ENCODE data around the gene NFIB.

NFIB gene

DNA sequence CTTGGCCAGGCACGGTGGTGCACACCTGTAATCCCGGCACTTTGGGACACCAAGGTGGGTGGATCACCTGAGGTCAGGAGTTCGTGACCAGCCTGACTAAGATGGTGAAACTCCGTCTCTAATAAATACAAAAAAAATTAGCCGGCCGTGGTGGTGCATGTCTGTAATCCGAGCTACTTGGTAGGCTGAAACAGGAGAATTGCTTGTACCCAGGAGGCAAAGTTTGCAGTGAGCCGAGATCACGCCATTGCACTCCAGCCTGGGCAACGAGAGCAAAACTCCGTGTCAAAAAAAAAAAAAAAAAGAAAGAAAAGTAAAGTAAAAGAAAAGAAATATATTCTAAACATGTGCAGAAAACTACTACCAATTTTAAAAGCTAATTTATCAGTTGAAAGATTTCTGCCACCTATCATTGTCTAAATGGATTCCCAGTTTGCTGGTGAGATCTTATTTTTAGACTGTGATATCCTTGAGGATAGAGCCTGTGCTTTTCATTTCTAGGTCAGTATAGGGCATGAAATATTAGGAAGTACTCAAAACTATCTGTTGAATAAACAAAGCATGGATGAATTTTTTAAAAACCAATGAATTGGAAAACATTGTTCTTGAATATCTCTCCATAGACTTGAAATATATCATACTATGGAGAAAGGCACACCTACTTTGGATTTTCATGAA, 86.9 kb downstream of the NFIB start:
- no peaks in the 10 kb centered on the region for H3K36me3 ChIP-seq
- H3K4me3 ChIP-seq (ENCODE audit: low read depth, low read length): no peak overlapping the region
- TF ChIP-seq, protein P1, sequence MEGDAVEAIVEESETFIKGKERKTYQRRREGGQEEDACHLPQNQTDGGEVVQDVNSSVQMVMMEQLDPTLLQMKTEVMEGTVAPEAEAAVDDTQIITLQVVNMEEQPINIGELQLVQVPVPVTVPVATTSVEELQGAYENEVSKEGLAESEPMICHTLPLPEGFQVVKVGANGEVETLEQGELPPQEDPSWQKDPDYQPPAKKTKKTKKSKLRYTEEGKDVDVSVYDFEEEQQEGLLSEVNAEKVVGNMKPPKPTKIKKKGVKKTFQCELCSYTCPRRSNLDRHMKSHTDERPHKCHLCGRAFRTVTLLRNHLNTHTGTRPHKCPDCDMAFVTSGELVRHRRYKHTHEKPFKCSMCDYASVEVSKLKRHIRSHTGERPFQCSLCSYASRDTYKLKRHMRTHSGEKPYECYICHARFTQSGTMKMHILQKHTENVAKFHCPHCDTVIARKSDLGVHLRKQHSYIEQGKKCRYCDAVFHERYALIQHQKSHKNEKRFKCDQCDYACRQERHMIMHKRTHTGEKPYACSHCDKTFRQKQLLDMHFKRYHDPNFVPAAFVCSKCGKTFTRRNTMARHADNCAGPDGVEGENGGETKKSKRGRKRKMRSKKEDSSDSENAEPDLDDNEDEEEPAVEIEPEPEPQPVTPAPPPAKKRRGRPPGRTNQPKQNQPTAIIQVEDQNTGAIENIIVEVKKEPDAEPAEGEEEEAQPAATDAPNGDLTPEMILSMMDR (IDR thresholded peaks at IDR 0.05; ENCODE audit: low read depth, low read length): no peak
- no peak overlapping the region for H3K27ac ChIP-seq
- no peaks in the 10 kb centered on the region for H3K27me3 ChIP-seq (ENCODE audit: insufficient read depth, low read depth, severe bottlenecking)
- DNase-seq: no peak
- no peaks in the 10 kb centered on the region for H3K9me3 ChIP-seq (ENCODE audit: severe bottlenecking)

DNA sequence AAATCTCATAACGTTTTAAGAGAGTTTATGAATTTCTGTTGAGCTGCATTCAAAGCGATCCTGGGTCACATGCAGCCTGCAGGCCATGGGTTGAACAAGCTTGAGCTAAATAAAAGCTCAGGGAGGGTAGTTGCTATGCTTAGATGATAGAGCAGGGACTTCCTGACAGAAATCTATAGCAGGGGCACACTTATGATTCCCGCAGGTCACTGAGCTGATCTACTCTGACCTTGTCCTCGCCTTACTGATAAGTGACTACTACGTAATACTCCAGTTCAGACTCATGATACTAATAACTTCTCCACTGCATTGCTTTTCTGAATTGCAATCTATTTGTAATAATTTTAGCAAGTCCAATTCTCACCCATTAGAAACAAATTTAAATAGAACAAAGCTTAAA, 90.9 kb downstream of the NFIB start:
- H3K27me3 ChIP-seq (ENCODE audit: insufficient read depth, low read depth, severe bottlenecking): no peaks in the 10 kb centered on the region
- H3K4me3 ChIP-seq (ENCODE audit: low read depth, low read length): no peak overlapping the region
- TF ChIP-seq, protein P1 (IDR thresholded peaks at IDR 0.05; ENCODE audit: low read depth, low read length): no peak
- no peaks in the 10 kb centered on the region for H3K9me3 ChIP-seq (ENCODE audit: severe bottlenecking)
- no peaks in the 10 kb centered on the region for H3K36me3 ChIP-seq
- H3K27ac ChIP-seq: no peak overlapping the region
- no peak for DNase-seq

DNA sequence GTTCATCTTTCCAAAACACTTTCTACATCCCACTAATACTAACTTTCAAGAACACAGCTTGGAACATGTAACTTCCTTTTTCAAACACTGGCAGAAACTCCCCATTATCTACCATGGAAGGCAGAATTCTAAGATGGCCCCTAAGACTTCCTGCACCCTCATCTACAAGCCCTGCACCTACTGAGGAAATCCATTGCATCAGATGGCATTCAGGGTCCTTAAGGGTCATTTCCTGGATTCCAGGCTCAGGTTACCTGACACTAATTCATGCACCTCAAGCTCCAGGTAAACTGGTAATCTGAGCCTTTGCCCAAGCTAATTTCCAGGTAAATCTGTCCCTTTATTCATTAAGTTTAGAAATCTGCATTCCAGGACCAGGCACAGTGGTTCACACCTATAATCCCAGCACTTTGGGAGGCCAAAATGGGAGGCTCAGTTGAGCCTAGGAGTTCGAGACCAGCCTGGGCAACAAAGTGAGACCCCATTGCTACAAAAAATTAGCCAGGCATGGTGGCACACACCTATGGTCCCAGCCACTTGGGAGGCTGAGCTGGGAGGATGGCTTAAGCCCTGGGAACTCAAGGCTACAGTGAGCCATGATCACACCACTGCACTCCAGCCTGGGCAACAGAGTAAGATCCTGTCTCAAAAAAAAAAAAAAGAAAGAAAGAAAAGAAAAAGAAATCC, 91.6 kb downstream of the NFIB start:
- TF ChIP-seq, protein P1 (IDR thresholded peaks at IDR 0.05; ENCODE audit: low read depth, low read length): no peak

DNA sequence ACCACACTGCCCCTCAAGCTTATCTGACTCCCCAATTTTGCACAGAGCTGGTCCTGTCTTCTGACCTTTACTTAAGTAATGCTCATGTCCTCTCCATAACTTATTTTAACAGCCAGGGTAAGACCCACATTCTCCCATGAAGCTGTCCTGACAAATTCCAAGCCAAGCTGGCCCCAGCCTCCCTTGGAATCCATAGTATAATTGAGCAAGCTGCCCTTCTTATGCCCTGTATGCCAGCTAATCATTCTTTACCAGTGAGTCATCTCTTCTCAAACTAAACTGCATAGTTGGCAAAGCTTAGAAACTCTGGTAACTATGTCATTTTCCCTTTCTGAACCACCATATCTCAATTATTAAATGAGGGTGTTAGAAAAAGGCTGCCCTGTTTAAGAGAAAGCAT, 92.4 kb downstream of the NFIB start:
- DNase-seq: no peak
- Histone ChIP-seq H3K27ac (no peak overlapping the region), H3K27me3 (ENCODE audit: insufficient read depth, low read depth, severe bottlenecking) (no peaks in the 10 kb centered on the region), H3K4me3 (ENCODE audit: low read depth, low read length) (no peak overlapping the region), H3K36me3 (no peaks in the 10 kb centered on the region), H3K9me3 (ENCODE audit: severe bottlenecking) (no peaks in the 10 kb centered on the region)
- TF ChIP-seq, protein P1 (IDR thresholded peaks at IDR 0.05; ENCODE audit: low read depth, low read length): no peak

More for the DNA sequence above, 91.6 kb downstream of the NFIB start:
- Histone ChIP-seq H3K9me3 (ENCODE audit: severe bottlenecking) (no peaks in the 10 kb centered on the region), H3K27me3 (ENCODE audit: insufficient read depth, low read depth, severe bottlenecking) (no peaks in the 10 kb centered on the region), H3K36me3 (no peaks in the 10 kb centered on the region), H3K27ac (no peak overlapping the region), H3K4me3 (ENCODE audit: low read depth, low read length) (no peak overlapping the region)
- no peak for DNase-seq

DNA sequence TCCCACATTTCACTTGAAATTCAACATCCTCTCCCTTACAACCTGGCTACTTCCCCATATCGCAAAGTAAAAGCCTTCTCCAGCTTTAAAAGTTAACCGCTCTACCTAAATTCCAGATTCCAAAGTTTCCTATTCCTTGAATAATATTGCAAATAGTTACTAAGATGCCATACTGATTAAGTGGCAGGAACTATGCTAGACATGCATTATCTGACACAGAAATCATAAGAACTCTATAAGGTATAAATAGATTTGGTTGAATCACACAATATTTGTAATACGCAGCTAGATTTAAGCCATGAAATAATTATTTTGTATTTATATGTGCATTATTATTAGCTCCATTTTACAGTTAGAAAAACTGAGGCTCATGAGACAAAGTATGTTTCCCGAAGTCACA, 92.8 kb downstream of the NFIB start:
- Histone ChIP-seq H3K9me3 (ENCODE audit: severe bottlenecking) (no peaks in the 10 kb centered on the region), H3K27ac (no peak overlapping the region), H3K36me3 (no peaks in the 10 kb centered on the region), H3K27me3 (ENCODE audit: insufficient read depth, low read depth, severe bottlenecking) (no peaks in the 10 kb centered on the region), H3K4me3 (ENCODE audit: low read depth, low read length) (no peak overlapping the region)
- DNase-seq: no peak
- TF ChIP-seq, protein P1 (IDR thresholded peaks at IDR 0.05; ENCODE audit: low read depth, low read length): no peak

Measured in WERI-Rb-1 (cell line).